OCI-LY7 (cell line): ENCODE results near the gene TRABD2B. TPM values are rescaled to one million over a fixed set of nuclear protein-coding genes. Genes with fewer than 3 reads are reported as not detected.

ENCODE experiments used
- BruUV-seq: library from RNA; stranded (reverse); fragments of 400-500 nt; replicated peaks from 2 replicates; lab custom pipeline; 2021; lab: Mats Ljungman, UMichigan
- CTCF ChIA-PET: fragments of 300-600 bp; sonication (Branson Sonifier 250); formaldehyde crosslinking; loops from one replicate; lab custom pipeline; 2022; ENCODE audit warnings: antibody characterized with exemption; ENCODE audit not compliant: unreplicated experiment; lab: Charles Lee
- POLR2A ChIA-PET: fragments of 300-600 bp; sonication (Branson Sonifier 250); formaldehyde crosslinking; loops from one replicate; lab custom pipeline; 2022; ENCODE audit warnings: antibody characterized with exemption; lab: Charles Lee
- DNase-seq: peaks from one replicate; pipeline ENCODE4 v3.0.0-alpha.2; 2015; ENCODE audit warnings: low spot score
- H2AFZ ChIP-seq: fragments of 200-600 bp; sonication (generic), shearing (Covaris generic); 2 replicates; pipeline ENCODE4 v1.6.1; 2014; ENCODE audit warnings: mild to moderate bottlenecking, antibody characterized with exemption, low read length, moderate library complexity
- H3K27ac ChIP-seq: fragments of 200-600 bp; sonication (generic); 2 replicates; pipeline ENCODE4 v1.5.1; 2014; ENCODE audit warnings: mixed run types, low read depth, mild to moderate bottlenecking, moderate library complexity, low read length, inconsistent platforms; ENCODE audit not compliant: poor library complexity, severe bottlenecking
- H3K36me3 ChIP-seq: fragments of 200-600 bp; sonication (generic); 2 replicates; pipeline ENCODE4 v1.6.1; 2014; ENCODE audit warnings: mild to moderate bottlenecking, antibody characterized with exemption, low read length, moderate library complexity, mixed read lengths; ENCODE audit not compliant: insufficient read depth
- H3K4me1 ChIP-seq: fragments of 200-600 bp; sonication (generic); 2 replicates; pipeline ENCODE4 v1.5.1; 2014; ENCODE audit warnings: mild to moderate bottlenecking, low read length; ENCODE audit not compliant: insufficient read depth, poor library complexity, severe bottlenecking
- H3K4me2 ChIP-seq: fragments of 200-600 bp; sonication (generic); 2 replicates; pipeline ENCODE4 v1.6.1; 2014; ENCODE audit warnings: mild to moderate bottlenecking, low read length
- H3K4me3 ChIP-seq: fragments of 200-600 bp; sonication (generic); 2 replicates; pipeline ENCODE4 v1.5.1; 2014; ENCODE audit warnings: mild to moderate bottlenecking, low read depth, low read length; ENCODE audit not compliant: poor library complexity, severe bottlenecking
- H3K79me2 ChIP-seq: fragments of 200-600 bp; sonication (generic); 2 replicates; pipeline ENCODE4 v1.6.1; 2016; ENCODE audit warnings: low read depth, mild to moderate bottlenecking, low read length, moderate library complexity, mixed read lengths; ENCODE audit not compliant: insufficient read depth
- H3K9me2 ChIP-seq: fragments of 200-600 bp; sonication (generic); 2 replicates; pipeline ENCODE4 v1.6.1; 2016; ENCODE audit warnings: mild to moderate bottlenecking, low read length, mixed read lengths; ENCODE audit not compliant: insufficient read depth
- H3K9me3 ChIP-seq: fragments of 200-600 bp; sonication (generic); 2 replicates; pipeline ENCODE4 v1.6.1; 2014; ENCODE audit warnings: mild to moderate bottlenecking, mixed run types, low read length, mixed read lengths
- H4K20me1 ChIP-seq: fragments of 200-600 bp; sonication (generic); 2 replicates; pipeline ENCODE4 v1.6.1; 2014; ENCODE audit warnings: mild to moderate bottlenecking, antibody characterized with exemption, low read length, moderate library complexity, mixed read lengths; ENCODE audit not compliant: insufficient read depth
- CTCF ChIP-seq: fragments of 200-600 bp; sonication (generic); conservative IDR thresholded peaks from 2 replicates; pipeline ENCODE4 v1.5.1; 2014; ENCODE audit warnings: mild to moderate bottlenecking, antibody characterized with exemption, low read length, moderate library complexity, mixed read lengths
- EZH2phosphoT487 ChIP-seq: fragments of 200-600 bp; sonication (generic); IDR thresholded peaks from 2 replicates; pipeline ENCODE4 v1.6.1; 2018; ENCODE audit warnings: low read depth, borderline replicate concordance, mild to moderate bottlenecking, mixed run types, antibody characterized with exemption, low read length, moderate library complexity, mixed read lengths
- intact Hi-C: fragments of 100-400 bp; cut with micrococcal nuclease; formaldehyde crosslinking; loops from one replicate; pipeline ENCODE4 v1.10.0; 2022; ENCODE audit not compliant: unreplicated experiment
- total RNA-seq, 2 experiments: library from RNA; depleted of rRNA in 1 of 2; stranded (reverse); fragments of >200 nt in 1 of 2; shearing (Covaris generic) in 1 of 2; gene quantifications; 2 replicates each; pipeline ENCODE4 v1.2.3, GENCODE V29; 2014 to 2022

Gene TRABD2B
- total RNA-seq, 2 experiments from 2014 or later: not detected

- no peaks in the 10 kb centered on the region for H3K9me2 ChIP-seq
- DNase-seq: no peak
- H3K79me2 ChIP-seq: no peaks in the 10 kb centered on the region
- no peaks in the 10 kb centered on the region for H4K20me1 ChIP-seq
- H3K4me2 ChIP-seq: no peak overlapping the region
- intact Hi-C loops: no loop called here
- H3K4me1 ChIP-seq: no peaks in the 10 kb centered on the region
- H3K27ac ChIP-seq: no peak overlapping the region
- no peaks in the 10 kb centered on the region for H3K36me3 ChIP-seq
- no peak overlapping the region for H2AFZ ChIP-seq
- H3K4me3 ChIP-seq: no peak overlapping the region
- no peaks in the 10 kb centered on the region for H3K9me3 ChIP-seq
- TF ChIP-seq CTCF (no peak), EZH2phosphoT487 (no peak)
- no TSS peak for BruUV-seq
- ChIA-PET CTCF (no interaction called here), POLR2A (no interaction called here)
Observed at GRCh38 chr1:47917687-47918086, 79.5 kb downstream of the TRABD2B start.

- no TSS peak for BruUV-seq
- H3K36me3 ChIP-seq: no peaks in the 10 kb centered on the region
- CTCF ChIA-PET: no interaction called here
- TF ChIP-seq EZH2phosphoT487 (no peak), CTCF (no peak)
- no peaks in the 10 kb centered on the region for H3K9me3 ChIP-seq
- H4K20me1 ChIP-seq: no peaks in the 10 kb centered on the region
- H3K4me3 ChIP-seq: no peak overlapping the region
- no peaks in the 10 kb centered on the region for H3K4me1 ChIP-seq
- no peak for DNase-seq
- POLR2A ChIA-PET: no interaction called here
- H3K79me2 ChIP-seq: no peaks in the 10 kb centered on the region
- H2AFZ ChIP-seq: no peak overlapping the region
- no peak overlapping the region for H3K27ac ChIP-seq
- intact Hi-C loops: no loop called here
- no peaks in the 10 kb centered on the region for H3K9me2 ChIP-seq
- no peak overlapping the region for H3K4me2 ChIP-seq
Observed at GRCh38 chr1:47915677-47916353, 81.4 kb downstream of the TRABD2B start.

GRCh38 chr1:47914952-47915676 lies 82.1 kb downstream of the TRABD2B start:
- no peaks in the 10 kb centered on the region for H3K36me3 ChIP-seq
- no peak for DNase-seq
- H3K27ac ChIP-seq: no peak overlapping the region
- no peaks in the 10 kb centered on the region for H4K20me1 ChIP-seq
- no peaks in the 10 kb centered on the region for H3K9me3 ChIP-seq
- no peaks in the 10 kb centered on the region for H3K79me2 ChIP-seq
- H2AFZ ChIP-seq: no peak overlapping the region
- intact Hi-C loops: no loop called here
- no peaks in the 10 kb centered on the region for H3K4me1 ChIP-seq
- TF ChIP-seq EZH2phosphoT487 (no peak), CTCF (no peak)
- no peak overlapping the region for H3K4me2 ChIP-seq
- POLR2A ChIA-PET: no interaction called here
- no peaks in the 10 kb centered on the region for H3K9me2 ChIP-seq
- CTCF ChIA-PET: no interaction called here
- BruUV-seq: no TSS peak
- no peak overlapping the region for H3K4me3 ChIP-seq
